Ishikawa (cell line): ENCODE results near the gene SH3PXD2A.

Source experiments
- CEBPB ChIP-seq: IDR thresholded peaks from 2 replicates; pipeline ENCODE4 v1.6.1; 2012
- CREB1 ChIP-seq: IDR thresholded peaks from 2 replicates; pipeline ENCODE4 v1.6.1; 2012; ENCODE audit warnings: low read depth
- EGR1 ChIP-seq: IDR thresholded peaks from 2 replicates; pipeline ENCODE4 v1.6.1; 2012
- EP300 ChIP-seq: IDR thresholded peaks from 2 replicates; pipeline ENCODE4 v1.6.1; 2012; ENCODE audit warnings: borderline replicate concordance
- FOXM1 ChIP-seq: IDR thresholded peaks from 2 replicates; pipeline ENCODE4 v1.6.1; 2012; ENCODE audit warnings: low read depth, borderline replicate concordance
- NFIC ChIP-seq: IDR thresholded peaks from 2 replicates; pipeline ENCODE4 v1.6.1; 2012
- RAD21 ChIP-seq: IDR thresholded peaks from 2 replicates; pipeline ENCODE4 v1.6.1; 2012; ENCODE audit warnings: low read depth
- TAF1 ChIP-seq: IDR thresholded peaks from 2 replicates; pipeline ENCODE4 v1.6.1; 2012; ENCODE audit warnings: low read depth, mild to moderate bottlenecking
- TCF12 ChIP-seq: IDR thresholded peaks from 2 replicates; pipeline ENCODE4 v1.6.1; 2012; ENCODE audit warnings: low read depth
- USF1 ChIP-seq: IDR thresholded peaks from 2 replicates; pipeline ENCODE4 v1.6.1; 2012
- YY1 ChIP-seq: IDR thresholded peaks from 2 replicates; pipeline ENCODE4 v1.6.1; 2012; ENCODE audit warnings: low read depth
- TF ChIP-seq, protein P1 (sequence below): IDR thresholded peaks from 2 replicates; pipeline ENCODE4 v1.6.1; 2012; ENCODE audit warnings: low read depth, mild to moderate bottlenecking
- TF ChIP-seq, protein P2 (sequence below): IDR thresholded peaks from 2 replicates; pipeline ENCODE4 v1.6.1; 2012

GRCh38 chr10:103814105-103814504, 41.3 kb downstream of the SH3PXD2A start:
- TF ChIP-seq, protein P1, sequence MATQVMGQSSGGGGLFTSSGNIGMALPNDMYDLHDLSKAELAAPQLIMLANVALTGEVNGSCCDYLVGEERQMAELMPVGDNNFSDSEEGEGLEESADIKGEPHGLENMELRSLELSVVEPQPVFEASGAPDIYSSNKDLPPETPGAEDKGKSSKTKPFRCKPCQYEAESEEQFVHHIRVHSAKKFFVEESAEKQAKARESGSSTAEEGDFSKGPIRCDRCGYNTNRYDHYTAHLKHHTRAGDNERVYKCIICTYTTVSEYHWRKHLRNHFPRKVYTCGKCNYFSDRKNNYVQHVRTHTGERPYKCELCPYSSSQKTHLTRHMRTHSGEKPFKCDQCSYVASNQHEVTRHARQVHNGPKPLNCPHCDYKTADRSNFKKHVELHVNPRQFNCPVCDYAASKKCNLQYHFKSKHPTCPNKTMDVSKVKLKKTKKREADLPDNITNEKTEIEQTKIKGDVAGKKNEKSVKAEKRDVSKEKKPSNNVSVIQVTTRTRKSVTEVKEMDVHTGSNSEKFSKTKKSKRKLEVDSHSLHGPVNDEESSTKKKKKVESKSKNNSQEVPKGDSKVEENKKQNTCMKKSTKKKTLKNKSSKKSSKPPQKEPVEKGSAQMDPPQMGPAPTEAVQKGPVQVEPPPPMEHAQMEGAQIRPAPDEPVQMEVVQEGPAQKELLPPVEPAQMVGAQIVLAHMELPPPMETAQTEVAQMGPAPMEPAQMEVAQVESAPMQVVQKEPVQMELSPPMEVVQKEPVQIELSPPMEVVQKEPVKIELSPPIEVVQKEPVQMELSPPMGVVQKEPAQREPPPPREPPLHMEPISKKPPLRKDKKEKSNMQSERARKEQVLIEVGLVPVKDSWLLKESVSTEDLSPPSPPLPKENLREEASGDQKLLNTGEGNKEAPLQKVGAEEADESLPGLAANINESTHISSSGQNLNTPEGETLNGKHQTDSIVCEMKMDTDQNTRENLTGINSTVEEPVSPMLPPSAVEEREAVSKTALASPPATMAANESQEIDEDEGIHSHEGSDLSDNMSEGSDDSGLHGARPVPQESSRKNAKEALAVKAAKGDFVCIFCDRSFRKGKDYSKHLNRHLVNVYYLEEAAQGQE: no peak
- TF ChIP-seq FOXM1 (no peak), NFIC (no peak), EP300 (no peak), CEBPB (no peak), TAF1 (no peak), CREB1 (no peak), YY1 (no peak), EGR1 (no peak), RAD21 (no peak), TCF12 (no peak), USF1 (no peak)
- TF ChIP-seq, protein P2, sequence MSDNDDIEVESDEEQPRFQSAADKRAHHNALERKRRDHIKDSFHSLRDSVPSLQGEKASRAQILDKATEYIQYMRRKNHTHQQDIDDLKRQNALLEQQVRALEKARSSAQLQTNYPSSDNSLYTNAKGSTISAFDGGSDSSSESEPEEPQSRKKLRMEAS: no peak
